K562 (cell line): ENCODE measurements around the gene ZBTB2. TPM values are rescaled to one million over a fixed set of nuclear protein-coding genes. Genes with fewer than 3 reads are reported as not detected.

Source experiments
- ATAC-seq: fragments of 200-7000 bp; cut with Tn5 transposase; 3 replicates; pipeline ENCODE4 v1.9.1; 2020; ENCODE audit warnings: moderate library complexity
- BruUV-seq: library from RNA; stranded (reverse); fragments of 400-500 nt; replicated peaks from 2 replicates; lab custom pipeline; 2021; lab: Mats Ljungman, UMichigan
- CTCF ChIA-PET: fragments of 300-600 bp; formaldehyde crosslinking; extraction: SDS; loops from one replicate; lab custom pipeline; 2021; ENCODE audit warnings: low intra/inter-chr PET ratio; lab: Yijun Ruan, JAX
- POLR2A ChIA-PET: fragments of 300-600, 350-650 bp; sonication (Branson Sonifier 250); formaldehyde crosslinking; extraction: SDS; loops from one replicate; lab custom pipeline; 2021; ENCODE audit warnings: antibody characterized with exemption, inconsistent platforms; lab: Yijun Ruan, JAX
- DNase-seq, 4 experiments: peaks; one replicate each; pipeline versions ENCODE4 v3.0.0 to v3.0.0-alpha.2; 2011 to 2018; ENCODE audit warnings: low spot score in 3 of 4, mixed read lengths in 3 of 4; ENCODE audit errors: extremely low read depth in 1 of 4
- FAIRE-seq: peaks from 2 replicates; lab custom pipeline; 2011; peaks lifted over from hg19 to GRCh38; lab: Jason Lieb, UNC
- H2AFZ ChIP-seq: 2 replicates; pipeline ENCODE4 v1.6.0; 2011; ENCODE audit warnings: low read depth, low read length, control low read depth, inconsistent platforms
- H3K27ac ChIP-seq: fragments of 200-600 bp; 3 replicates; pipeline ENCODE4 v1.8.0; 2011; ENCODE audit warnings: low read depth, mild to moderate bottlenecking, control low read depth, inconsistent platforms, low read length, moderate library complexity, mixed read lengths; ENCODE audit errors: extremely low read depth
- H3K27me3 ChIP-seq, 2 experiments: fragments of 300-600 bp in 1 of 2; 2 replicates in 1 of 2; 3 replicates in 1 of 2; pipeline versions ENCODE4 v1.6.0 to v1.8.0; 2011; ENCODE audit warnings: inconsistent platforms in 2 of 2, low read length in 2 of 2, mild to moderate bottlenecking in 1 of 2, mixed read lengths in 1 of 2, moderate library complexity in 1 of 2; ENCODE audit not compliant: control insufficient read depth in 2 of 2, insufficient read depth in 2 of 2
- H3K36me3 ChIP-seq: fragments of 300-600 bp; 3 replicates; pipeline ENCODE4 v1.8.0; 2011; ENCODE audit warnings: mild to moderate bottlenecking, low read length, inconsistent platforms; ENCODE audit not compliant: control insufficient read depth, insufficient read depth
- H3K4me1 ChIP-seq, 2 experiments: fragments of 200-600 bp in 1 of 2; replicated peaks in 1 of 2; 2 replicates in 1 of 2; 3 replicates in 1 of 2; pipeline versions ENCODE4 v1.5.1 to v1.8.0; 2011; ENCODE audit warnings: inconsistent platforms in 2 of 2, low read length in 2 of 2, mild to moderate bottlenecking in 1 of 2, mixed read lengths in 1 of 2, moderate library complexity in 1 of 2; ENCODE audit not compliant: control insufficient read depth in 2 of 2, insufficient read depth in 2 of 2
- H3K4me2 ChIP-seq: 2 replicates; pipeline ENCODE4 v1.6.1; 2011; ENCODE audit warnings: low read length, control low read depth, inconsistent platforms, mixed read lengths; ENCODE audit not compliant: insufficient read depth
- H3K4me3 ChIP-seq: fragments of 200-600 bp; sonication (generic), shearing (Covaris generic); 2 replicates; pipeline ENCODE4 v1.5.1; 2016; ENCODE audit warnings: control low read depth, inconsistent platforms
- H3K79me2 ChIP-seq: fragments of 200-600 bp; 3 replicates; pipeline ENCODE4 v1.8.0; 2011; ENCODE audit warnings: low read length, inconsistent platforms; ENCODE audit not compliant: control insufficient read depth, insufficient read depth
- H3K9ac ChIP-seq, 2 experiments: 2 replicates each; pipeline versions ENCODE4 v1.6.0 to v1.6.1; 2011; ENCODE audit warnings: low read depth in 2 of 2, low read length in 2 of 2, control low read depth in 1 of 2, inconsistent platforms in 1 of 2, mild to moderate bottlenecking in 1 of 2, mixed read lengths in 1 of 2; ENCODE audit not compliant: insufficient read depth in 1 of 2
- H3K9me1 ChIP-seq: one replicate; pipeline ENCODE4 v1.6.0; 2011; ENCODE audit warnings: inconsistent platforms, mild to moderate bottlenecking, low read length, moderate library complexity; ENCODE audit not compliant: control insufficient read depth, insufficient read depth
- H3K9me3 ChIP-seq: replicated peaks from 2 replicates; pipeline ENCODE4 v1.5.1; 2011; ENCODE audit warnings: low read depth, low read length, inconsistent platforms; ENCODE audit not compliant: control insufficient read depth, insufficient read depth
- H4K20me1 ChIP-seq: replicated peaks from 2 replicates; pipeline ENCODE4 v1.6.1; 2011; ENCODE audit warnings: low read length, inconsistent platforms, mixed read lengths; ENCODE audit not compliant: control insufficient read depth, insufficient read depth
- ATF3 ChIP-seq, 2 experiments: fragments of 450-650 bp in 1 of 2; sonication (generic) in 1 of 2; formaldehyde crosslinking in 1 of 2; IDR thresholded peaks in 1 of 2; conservative IDR thresholded peaks in 1 of 2; 2 replicates each; pipeline versions ENCODE4 v1.6.1 to v1.8.1; 2016 to 2023; ENCODE audit warnings: mild to moderate bottlenecking in 2 of 2, moderate library complexity in 2 of 2, inconsistent platforms in 1 of 2, missing genetic modification reagents in 1 of 2
- KLF13 ChIP-seq: fragments of 450-650 bp; IDR thresholded peaks from 2 replicates; pipeline ENCODE4 v1.6.1; 2016; ENCODE audit warnings: missing genetic modification characterization, low read depth, mild to moderate bottlenecking, missing compliant biosample characterization, moderate library complexity, borderline replicate concordance
- WGBS: fragments of 100-300 bp; shearing (Covaris generic); methylation state at CpG from one replicate; pipeline ENCODE4 v1.1.6; 2016; ENCODE audit warnings: low coverage, mixed read lengths; ENCODE audit not compliant: insufficient coverage; ENCODE audit errors: missing lambda C conversion rate; 5-methylcytosine and 5-hydroxymethylcytosine counted together
- in situ Hi-C: fragments of 300-500 bp; cut with MboI; formaldehyde crosslinking; loops from 4 replicates; pipeline ENCODE4 v1.15.0; 2018; ENCODE audit warnings: inconsistent platforms, mixed read lengths
- intact Hi-C: fragments of 100-400 bp; cut with micrococcal nuclease; formaldehyde crosslinking; loops from 2 replicates; pipeline ENCODE4 v1.14.2; 2022
- polyA plus RNA-seq, 8 experiments: library from polyadenylated mRNA; depleted of rRNA in 4 of 8; stranded (reverse) in 5 of 8; unstranded in 3 of 8; fragments of >200 nt; fragmentation: Nextera tagmentation in 2 of 8; fragmentation: Illumina TruSeq in 1 of 8; extraction: Ambion mirVana in 2 of 8; extraction: Trizol in 1 of 8; gene quantifications; 2 replicates each; pipeline versions ENCODE4 v1.2.1 to v1.2.3, GENCODE V29; 2011 to 2014; ENCODE audit warnings: inconsistent platforms in 1 of 8, missing spikeins in 1 of 8
- total RNA-seq, 7 experiments: library from RNA; depleted of rRNA in 6 of 7; stranded (reverse); fragments of >200 nt in 6 of 7; fragmentation: Illumina TruSeq in 2 of 7; extraction: Trizol in 2 of 7; gene quantifications; 2 replicates each; pipeline versions ENCODE4 v1.2.1 to v1.2.3, GENCODE V29; 2011 to 2021; ENCODE audit warnings: low replicate concordance in 1 of 7

Gene ZBTB2
- total and polyA plus RNA-seq, 9 of the 15 experiments (the other 6 are each of a cell fraction or from before 2014, with no cell fraction given) = 5.1 to 26.2 (median 16.4) TPM

- Histone ChIP-seq H3K4me2 (no peak overlapping the region), H3K36me3 (no peaks in the 10 kb centered on the region), H3K4me1 (peaks cover 0 to 9% of the 10 kb centered on the region in 2 experiments; a peak in 1 of 5 replicates), H3K79me2 (no peaks in the 10 kb centered on the region), H2AFZ (no peak overlapping the region), H3K9me1 (no peaks in the 10 kb centered on the region), H4K20me1 (no peaks in the 10 kb centered on the region), H3K27ac (no peak overlapping the region), H3K9me3 (no peaks in the 10 kb centered on the region), H3K27me3 (peaks cover 49 to 51% of the 10 kb centered on the region in 2 experiments), H3K9ac (no peak overlapping the region), H3K4me3 (no peak overlapping the region)
- WGBS = 6% methylated on average over 6 of the region's 6 CpGs
- CTCF ChIA-PET = no interaction called here
- POLR2A ChIA-PET = interaction anchor here (0.7 to 0.9 kb wide), 2 partner anchors 15 to 22 kb away, joined by 3 read pairs; no protein-coding TSS in a partner anchor
- intact Hi-C loops = no loop called here
- no peak for TF ChIP-seq KLF13 (tag)
- TF ChIP-seq ATF3 (IDR thresholded peaks at IDR 0.05) = peak; percentile 60
- no peak for TF ChIP-seq ATF3 (CRISPR knock-in tag; conservative IDR thresholded peaks at IDR 0.05)
- FAIRE-seq (peak; percentile 26), ATAC-seq (no peak), DNase-seq (no peak)
- BruUV-seq = no TSS peak
- in situ Hi-C loops = loop anchor here (5.0 kb wide), 2 partner anchors 318 to 513 kb away; no protein-coding TSS in a partner anchor
These were observed 61.1 kb downstream of the ZBTB2 start for GRCh38 chr6:151330130-151330696.
